Measurements from ENCODE around the gene ASTN2.

ASTN2 gene

DNA sequence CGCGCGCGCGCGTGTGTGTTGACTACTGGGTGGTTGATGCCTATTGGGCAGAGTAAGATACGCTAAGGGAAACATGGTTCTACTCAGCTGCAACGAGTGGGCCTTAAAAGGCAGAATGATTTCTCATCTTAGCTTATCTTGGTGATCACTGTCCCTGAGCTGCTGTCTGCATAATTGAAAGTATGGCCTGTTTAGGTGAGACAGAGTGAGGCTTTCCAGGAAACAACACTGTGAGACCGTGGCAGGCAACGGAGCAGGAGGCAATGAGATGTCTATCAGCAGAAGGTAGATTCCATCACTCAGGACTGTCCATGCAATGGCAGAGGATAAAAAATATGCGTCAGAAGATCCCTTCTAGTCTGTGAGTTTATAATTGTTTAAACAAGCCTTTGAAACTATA is 450.6 kb downstream of the ASTN2 start:
- no peak for DNase-seq (ENCODE audit: low read depth)
- no peak overlapping the region for H3K4me3 ChIP-seq (ENCODE audit: low read depth, low read length)
- TF ChIP-seq, protein P1, sequence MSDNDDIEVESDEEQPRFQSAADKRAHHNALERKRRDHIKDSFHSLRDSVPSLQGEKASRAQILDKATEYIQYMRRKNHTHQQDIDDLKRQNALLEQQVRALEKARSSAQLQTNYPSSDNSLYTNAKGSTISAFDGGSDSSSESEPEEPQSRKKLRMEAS (IDR thresholded peaks at IDR 0.05; ENCODE audit: low read depth, low read length) = no peak
- TF ChIP-seq, protein P2, sequence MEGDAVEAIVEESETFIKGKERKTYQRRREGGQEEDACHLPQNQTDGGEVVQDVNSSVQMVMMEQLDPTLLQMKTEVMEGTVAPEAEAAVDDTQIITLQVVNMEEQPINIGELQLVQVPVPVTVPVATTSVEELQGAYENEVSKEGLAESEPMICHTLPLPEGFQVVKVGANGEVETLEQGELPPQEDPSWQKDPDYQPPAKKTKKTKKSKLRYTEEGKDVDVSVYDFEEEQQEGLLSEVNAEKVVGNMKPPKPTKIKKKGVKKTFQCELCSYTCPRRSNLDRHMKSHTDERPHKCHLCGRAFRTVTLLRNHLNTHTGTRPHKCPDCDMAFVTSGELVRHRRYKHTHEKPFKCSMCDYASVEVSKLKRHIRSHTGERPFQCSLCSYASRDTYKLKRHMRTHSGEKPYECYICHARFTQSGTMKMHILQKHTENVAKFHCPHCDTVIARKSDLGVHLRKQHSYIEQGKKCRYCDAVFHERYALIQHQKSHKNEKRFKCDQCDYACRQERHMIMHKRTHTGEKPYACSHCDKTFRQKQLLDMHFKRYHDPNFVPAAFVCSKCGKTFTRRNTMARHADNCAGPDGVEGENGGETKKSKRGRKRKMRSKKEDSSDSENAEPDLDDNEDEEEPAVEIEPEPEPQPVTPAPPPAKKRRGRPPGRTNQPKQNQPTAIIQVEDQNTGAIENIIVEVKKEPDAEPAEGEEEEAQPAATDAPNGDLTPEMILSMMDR (IDR thresholded peaks at IDR 0.05; ENCODE audit: low read depth, low read length) = no peak
- TF ChIP-seq POLR2A (IDR thresholded peaks at IDR 0.05; ENCODE audit: extremely low read depth, insufficient read length) (no peak), MYC (IDR thresholded peaks at IDR 0.05; ENCODE audit: low read depth, low read length) (no peak)

DNA sequence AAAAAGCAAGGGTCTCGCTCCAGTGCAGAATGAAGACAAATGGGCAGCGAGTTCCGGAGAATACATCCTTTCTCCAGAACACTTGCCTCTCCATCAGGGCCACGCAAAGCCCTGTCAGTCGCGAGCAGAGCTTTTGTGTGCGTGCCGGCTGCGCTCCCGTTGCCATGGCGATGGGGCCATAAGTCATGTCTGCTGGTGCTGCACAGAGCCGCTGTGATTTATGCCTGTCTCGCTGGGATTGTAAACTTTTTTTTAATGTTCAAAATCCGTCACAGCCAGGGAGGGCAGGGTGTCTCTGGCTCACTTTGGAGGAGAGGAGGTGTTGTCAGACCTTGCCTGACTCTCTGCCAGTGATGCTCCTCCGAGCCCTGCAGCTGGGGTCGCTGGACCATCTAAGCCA is 455.0 kb downstream of the ASTN2 start:
- no peak overlapping the region for H3K4me3 ChIP-seq (ENCODE audit: low read depth, low read length)
- no peak for DNase-seq (ENCODE audit: low read depth)
- TF ChIP-seq POLR2A (IDR thresholded peaks at IDR 0.05; ENCODE audit: extremely low read depth, insufficient read length) (no peak), MYC (IDR thresholded peaks at IDR 0.05; ENCODE audit: low read depth, low read length) (no peak)
- TF ChIP-seq, protein P2 (IDR thresholded peaks at IDR 0.05; ENCODE audit: low read depth, low read length) = no peak
- TF ChIP-seq, protein P1 (IDR thresholded peaks at IDR 0.05; ENCODE audit: low read depth, low read length) = no peak

DNA sequence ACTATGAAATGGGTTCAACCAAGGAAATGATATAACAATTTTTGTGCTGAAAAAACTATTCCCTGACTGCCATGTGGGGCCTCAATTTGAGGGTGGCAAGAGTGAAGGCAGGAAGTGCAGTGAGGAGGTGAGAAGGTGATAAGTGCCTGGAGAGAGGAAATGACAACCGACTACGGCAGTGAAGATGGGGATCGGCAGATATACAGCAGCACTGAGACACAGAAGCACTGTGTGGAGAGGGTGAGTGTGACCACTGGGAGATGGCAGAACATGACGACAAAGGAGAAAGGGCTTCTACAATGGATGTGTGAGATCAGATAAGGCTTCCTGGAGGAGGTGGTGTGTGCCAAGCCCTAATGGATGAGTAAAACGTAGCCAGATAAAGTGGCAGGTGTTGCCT is 456.0 kb downstream of the ASTN2 start:
- DNase-seq (ENCODE audit: low read depth) = no peak
- H3K4me3 ChIP-seq (ENCODE audit: low read depth, low read length) = no peak overlapping the region
- TF ChIP-seq MYC (IDR thresholded peaks at IDR 0.05; ENCODE audit: low read depth, low read length) = no peak
- TF ChIP-seq, protein P2 (IDR thresholded peaks at IDR 0.05; ENCODE audit: low read depth, low read length) = no peak
- TF ChIP-seq, protein P1 (IDR thresholded peaks at IDR 0.05; ENCODE audit: low read depth, low read length) = no peak
- no peak for TF ChIP-seq POLR2A (IDR thresholded peaks at IDR 0.05; ENCODE audit: extremely low read depth, insufficient read length)

DNA sequence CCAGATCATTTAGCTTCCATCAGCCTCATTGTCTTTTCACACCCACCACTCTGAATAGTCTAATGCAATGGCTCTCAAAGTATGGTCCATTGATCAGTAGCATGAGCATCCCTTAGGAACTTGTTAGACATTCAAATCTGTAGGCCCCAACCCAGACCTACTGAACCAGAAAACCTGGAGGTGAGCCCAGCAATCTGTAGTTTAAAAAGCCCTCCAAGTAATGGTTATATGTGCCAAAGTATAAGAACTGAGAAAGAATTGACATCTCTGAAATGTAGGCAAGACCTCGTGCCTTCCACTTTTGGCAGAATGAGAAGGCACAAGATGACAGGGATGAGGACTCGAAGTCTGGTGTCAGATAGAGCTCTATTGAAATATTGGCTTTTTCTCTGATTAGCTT is 460.1 kb downstream of the ASTN2 start:
- TF ChIP-seq, protein P2 (IDR thresholded peaks at IDR 0.05; ENCODE audit: low read depth, low read length) = no peak
- no peak for TF ChIP-seq POLR2A (IDR thresholded peaks at IDR 0.05; ENCODE audit: extremely low read depth, insufficient read length)
- no peak overlapping the region for H3K4me3 ChIP-seq (ENCODE audit: low read depth, low read length)
- no peak for DNase-seq (ENCODE audit: low read depth)

DNA sequence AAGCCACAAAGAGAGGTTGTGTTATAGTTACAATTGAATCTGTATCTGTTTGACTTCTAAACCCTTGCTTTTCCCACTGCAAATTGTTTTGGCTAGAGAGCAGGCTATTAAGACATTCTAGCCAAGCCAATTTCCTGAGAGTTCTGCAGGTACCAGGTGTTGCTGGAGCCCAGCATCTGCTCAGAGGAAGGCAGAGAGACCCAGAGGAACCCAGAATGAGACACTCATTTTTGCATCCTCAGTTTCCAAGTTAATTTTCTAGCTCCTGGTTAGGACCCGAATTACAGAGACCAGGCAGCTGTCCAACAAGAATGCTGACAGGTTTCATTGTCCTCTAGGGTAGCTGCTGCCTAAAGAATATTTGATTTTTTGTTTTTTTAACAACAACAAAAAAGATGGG is 461.6 kb downstream of the ASTN2 start:
- TF ChIP-seq, protein P1 (IDR thresholded peaks at IDR 0.05; ENCODE audit: low read depth, low read length) = no peak
- TF ChIP-seq, protein P2 (IDR thresholded peaks at IDR 0.05; ENCODE audit: low read depth, low read length) = no peak
- no peak for TF ChIP-seq POLR2A (IDR thresholded peaks at IDR 0.05; ENCODE audit: extremely low read depth, insufficient read length)
- TF ChIP-seq MYC (IDR thresholded peaks at IDR 0.05; ENCODE audit: low read depth, low read length) = no peak
- DNase-seq (ENCODE audit: low read depth) = no peak
- H3K4me3 ChIP-seq (ENCODE audit: low read depth, low read length) = no peak overlapping the region

DNA sequence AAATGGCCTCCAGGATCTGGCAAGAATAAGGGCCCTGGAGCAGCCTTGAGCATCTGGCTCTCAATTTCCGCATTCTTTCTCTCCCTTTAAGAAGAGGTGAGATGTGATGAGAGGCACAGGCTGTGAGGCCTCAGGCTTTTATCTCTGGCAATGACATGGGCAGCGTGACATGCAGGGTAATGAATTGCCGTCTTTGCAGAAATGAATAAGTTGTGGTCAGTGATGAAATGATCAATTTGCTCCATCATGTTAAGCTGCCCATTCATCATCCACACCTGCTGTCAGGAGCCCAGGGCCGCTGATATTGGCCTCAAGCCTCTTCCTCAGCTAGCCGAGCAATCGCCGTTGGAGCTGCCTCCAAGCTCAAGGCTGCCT is 462.4 kb downstream of the ASTN2 start:
- TF ChIP-seq, protein P1 (IDR thresholded peaks at IDR 0.05; ENCODE audit: low read depth, low read length) = no peak
- TF ChIP-seq, protein P2 (IDR thresholded peaks at IDR 0.05; ENCODE audit: low read depth, low read length) = no peak
- TF ChIP-seq POLR2A (IDR thresholded peaks at IDR 0.05; ENCODE audit: extremely low read depth, insufficient read length) = no peak
- no peak for TF ChIP-seq MYC (IDR thresholded peaks at IDR 0.05; ENCODE audit: low read depth, low read length)
- DNase-seq (ENCODE audit: low read depth) = no peak
- H3K4me3 ChIP-seq (ENCODE audit: low read depth, low read length) = no peak overlapping the region
